Heart right ventricle (tissue), 16 donors: ENCODE measurements around the gene GPRIN1. TPM values are rescaled to one million over a fixed set of nuclear protein-coding genes. Genes with fewer than 3 reads are reported as not detected.

Experiments
- ATAC-seq, 8 donors: fragments of 200-7000 bp; cut with Tn5 transposase; one replicate each; pipeline ENCODE4 v1.9.1; 2020; ENCODE audit warnings: mild to moderate bottlenecking in 8 of 8, moderate library complexity in 8 of 8, moderate number of reproducible peaks in 1 of 8
- DNase-seq, 2 donors: peaks; one replicate each; pipeline ENCODE4 v3.0.0-alpha.2; 2020
- H3K27ac ChIP-seq, 10 donors: fragments of 200-600 bp; sonication (generic) in 2 of 10; one replicate each; pipeline versions ENCODE4 v1.5.0 to v1.8.0; 2020 to 2022; ENCODE audit warnings: mild to moderate bottlenecking in 3 of 10
- H3K27me3 ChIP-seq, 7 donors: fragments of 200-600 bp; one replicate each; pipeline ENCODE4 v1.8.0; 2021 to 2022; ENCODE audit warnings: mild to moderate bottlenecking in 2 of 7
- H3K36me3 ChIP-seq, 9 donors: fragments of 200-600 bp; sonication (generic) in 1 of 9; one replicate each; pipeline versions ENCODE4 v1.5.0 to v1.8.0; 2020 to 2022; ENCODE audit warnings: mild to moderate bottlenecking in 2 of 9
- H3K4me1 ChIP-seq, 9 donors: fragments of 200-600 bp; sonication (generic) in 1 of 9; one replicate each; pipeline versions ENCODE4 v1.5.0 to v1.8.0; 2020 to 2022; ENCODE audit warnings: mild to moderate bottlenecking in 4 of 9
- H3K4me3 ChIP-seq, 10 donors: fragments of 200-600 bp; sonication (generic) in 2 of 10; one replicate each; pipeline versions ENCODE4 v1.5.0 to v1.8.0; 2020 to 2022; ENCODE audit warnings: mild to moderate bottlenecking in 7 of 10, moderate library complexity in 2 of 10
- H3K9me3 ChIP-seq, 11 donors: fragments of 200-600 bp in 10 of 11; sonication (generic) in 2 of 11; one replicate each; pipeline versions ENCODE4 v1.5.0 to v1.8.0; 2013 to 2022; ENCODE audit warnings: mild to moderate bottlenecking in 2 of 11, control low read depth in 1 of 11, moderate library complexity in 1 of 11
- CTCF ChIP-seq, 9 donors: fragments of 200-600 bp; sonication (generic) in 2 of 9; IDR thresholded peaks; one replicate each; pipeline versions ENCODE4 v1.5.0 to v1.8.0; 2021 to 2022; ENCODE audit warnings: antibody characterized with exemption in 9 of 9, mild to moderate bottlenecking in 5 of 9, moderate library complexity in 1 of 9
- WGBS, 2 donors: extraction: QIAGEN DNeasy Blood & Tissue Kit; methylation state at CpG; one replicate each; pipeline ENCODE4 v1.1.7; 2013; ENCODE audit warnings: inconsistent platforms in 1 of 2; 5-methylcytosine and 5-hydroxymethylcytosine counted together
- intact Hi-C, 10 donors: fragments of 100-400 bp; cut with DNase I; formaldehyde crosslinking; loops; one replicate each; pipeline versions ENCODE4 v1.11.1 to v1.14.2; 2022
- polyA plus RNA-seq, 2 donors: library from polyadenylated mRNA; stranded (reverse); fragments of 200-250 nt; gene quantifications; one replicate each; pipeline ENCODE4 v1.2.3, GENCODE V29; 2013
- total RNA-seq, 10 donors: library from RNA; stranded (reverse); fragmentation: NEBNext Ultra II Directional in 3 of 10; extraction: Animal tissue kit (Norgen Biotek cat#: 25700) in 3 of 10; gene quantifications; one replicate each; pipeline versions ENCODE4 v1.2.1 to v1.2.4, GENCODE V29; 2021 to 2023
- donor health status: Arrhythmogenic right ventricular cardiomyopathy.
- donor health status: ischemic (EF 13 %, LVEDD 7.1; RV severe dilation, severe dysfunction).
- donor health status: healthy with polysubstance abuse.
- donor health status: DM: no; HTN: yes; CAD: no.
- donor health status: DM: no; HTN: no; CAD: no.
- donor health status: ischemic (EF 25% LVEDD 6.9; RV normal size, moderate dysfunction).
- donor health status: ischemic (EF 25% LVEDD 5.7; RV mildly dilated, moderate dysfunction).
- donor health status: healthy.
- donor health status: DM: yes; HTN: yes; CAD: no.
- donor health status: Ischemic cardiomyopathy.
- donor health status: ischemic (EF 35%, LVEDD 5.7; RV mildly dilated, moderate dysfunction).
- donor health status: nonischemic (EF 11% LVEDD 7.7; RV severe dilation, severe dysfunction).
- donor health status: DM: yes; HTN: yes; CAD: no.
- donor health status: PGD.
- donor health status: ischemic (EF 29% LVEDD 5.4; RV normal size, mild dysfunction).
- donor health status: nonischemic (EF 23%, LVEDD 6.1; RV moderate dilation, normal function).

GPRIN1 gene
- total and polyA plus RNA-seq, 12 donors = 0.06 to 1.0 (median 0.36) TPM

GRCh38 chr5:176577312-176578176 is 32.4 kb downstream of the GPRIN1 start:
- intact Hi-C loops = loop anchor here in 5 of 10 donors (5.0 to 10.0 kb wide), 4 partner anchors 50 to 67 kb away; partner anchors contain the start of genes TSPAN17 (in 2 of the 5), EIF4E1B (in 1 of the 5) and SNCB (in 1 of the 5)
- Histone ChIP-seq H3K4me3 (no peak overlapping the region), H3K4me1 (peaks cover 0 to 3% (median 0%) of the 10 kb centered on the region in 9 donors), H3K36me3 (no peaks in the 10 kb centered on the region), H3K9me3 (no peaks in the 10 kb centered on the region), H3K27ac (no peak overlapping the region), H3K27me3 (peaks cover 0 to 12% (median 0%) of the 10 kb centered on the region in 7 donors)
- ATAC-seq = no peak
- WGBS, 2 donors = 85 to 87% methylated on average over 36 of the region's 36 CpGs
- DNase-seq = no peak
- no peak for TF ChIP-seq CTCF (IDR thresholded peaks at IDR 0.05)

GRCh38 chr5:176575488-176576422 is 34.2 kb downstream of the GPRIN1 start:
- H3K27me3 ChIP-seq = peaks cover 0 to 19% (median 0%) of the 10 kb centered on the region in 7 donors

GRCh38 chr5:176575066-176575465 is 34.9 kb downstream of the GPRIN1 start:
- peaks cover 0 to 21% (median 0%) of the 10 kb centered on the region in 7 donors for H3K27me3 ChIP-seq
- intact Hi-C loops = loop anchor here in 6 of 10 donors (2.0 to 10.0 kb wide), 5 partner anchors 52 to 72 kb away; partner anchors contain the start of genes TSPAN17 (in 3 of the 6), EIF4E1B (in 1 of the 6) and SNCB (in 1 of the 6)
- no peaks in the 10 kb centered on the region for H3K36me3 ChIP-seq
- DNase-seq (no peak), ATAC-seq (no peak)
- no peaks in the 10 kb centered on the region for H3K9me3 ChIP-seq
- 85 to 86% methylated on average over 14 of the region's 14 CpGs for WGBS, 2 donors
- no peak overlapping the region for H3K4me3 ChIP-seq
- TF ChIP-seq CTCF (IDR thresholded peaks at IDR 0.05) = no peak
- no peak overlapping the region for H3K27ac ChIP-seq
- H3K4me1 ChIP-seq = peaks cover 0 to 3% (median 0%) of the 10 kb centered on the region in 9 donors

More at GRCh38 chr5:176575488-176576422, 34.2 kb downstream of the GPRIN1 start:
- DNase-seq (no peak), ATAC-seq (no peak)
- Histone ChIP-seq H3K36me3 (no peaks in the 10 kb centered on the region), H3K9me3 (no peaks in the 10 kb centered on the region), H3K4me3 (no peak overlapping the region), H3K4me1 (peaks cover 0 to 3% (median 0%) of the 10 kb centered on the region in 9 donors), H3K27ac (no peak overlapping the region)
- 83 to 86% methylated on average over 37 of the region's 37 CpGs for WGBS, 2 donors
- intact Hi-C loops = loop anchor here in 6 of 10 donors (2.0 to 10.0 kb wide), 5 partner anchors 52 to 71 kb away; partner anchors contain the start of genes TSPAN17 (in 3 of the 6), EIF4E1B (in 1 of the 6) and SNCB (in 1 of the 6)
- TF ChIP-seq CTCF (IDR thresholded peaks at IDR 0.05) = no peak

- ATAC-seq (no peak), DNase-seq (no peak)
- Histone ChIP-seq H3K27ac (no peak overlapping the region), H3K4me1 (peaks cover 0 to 3% (median 0%) of the 10 kb centered on the region in 9 donors), H3K36me3 (no peaks in the 10 kb centered on the region), H3K27me3 (peaks cover 0 to 29% (median 3%) of the 10 kb centered on the region in 7 donors), H3K9me3 (no peaks in the 10 kb centered on the region), H3K4me3 (no peak overlapping the region)
- intact Hi-C loops = loop anchor here in 6 of 10 donors (2.0 to 10.0 kb wide), 5 partner anchors 61 to 157 kb away; partner anchors contain the start of genes TSPAN17 (in 5 of the 6), CLTB (in 1 of the 6), EIF4E1B (in 1 of the 6) and SNCB (in 1 of the 6)
- peak in 3 of 9 donors; percentile 8 to 29 (median 20) for TF ChIP-seq CTCF (IDR thresholded peaks at IDR 0.05)
- 42 to 47% methylated on average over 10 of the region's 10 CpGs for WGBS, 2 donors
Observed at GRCh38 chr5:176574297-176574591, 35.7 kb downstream of the GPRIN1 start.
